ENCODE results near the gene CELSR3.
A peak's percentile ranks its signal among the peaks of the same experiment; 100 is the strongest.

The CELSR3 gene

GRCh38 chr3:48619541-48620524 is 42.9 kb downstream of the CELSR3 start:
- Mint-ChIP-seq H3K27me3 (ENCODE audit: low read depth) (peaks cover 4% of the 10 kb centered on the region), H3K9me3 (no peaks in the 10 kb centered on the region), H3K27ac (peak overlapping the region in 1 of 3 experiments; percentile 32), H3K4me1 (no peaks in the 10 kb centered on the region), H3K36me3 (ENCODE audit: low read depth) (peaks cover 6% of the 10 kb centered on the region), H3K4me3 (no peak overlapping the region)
- TF ChIP-seq, protein P1, sequence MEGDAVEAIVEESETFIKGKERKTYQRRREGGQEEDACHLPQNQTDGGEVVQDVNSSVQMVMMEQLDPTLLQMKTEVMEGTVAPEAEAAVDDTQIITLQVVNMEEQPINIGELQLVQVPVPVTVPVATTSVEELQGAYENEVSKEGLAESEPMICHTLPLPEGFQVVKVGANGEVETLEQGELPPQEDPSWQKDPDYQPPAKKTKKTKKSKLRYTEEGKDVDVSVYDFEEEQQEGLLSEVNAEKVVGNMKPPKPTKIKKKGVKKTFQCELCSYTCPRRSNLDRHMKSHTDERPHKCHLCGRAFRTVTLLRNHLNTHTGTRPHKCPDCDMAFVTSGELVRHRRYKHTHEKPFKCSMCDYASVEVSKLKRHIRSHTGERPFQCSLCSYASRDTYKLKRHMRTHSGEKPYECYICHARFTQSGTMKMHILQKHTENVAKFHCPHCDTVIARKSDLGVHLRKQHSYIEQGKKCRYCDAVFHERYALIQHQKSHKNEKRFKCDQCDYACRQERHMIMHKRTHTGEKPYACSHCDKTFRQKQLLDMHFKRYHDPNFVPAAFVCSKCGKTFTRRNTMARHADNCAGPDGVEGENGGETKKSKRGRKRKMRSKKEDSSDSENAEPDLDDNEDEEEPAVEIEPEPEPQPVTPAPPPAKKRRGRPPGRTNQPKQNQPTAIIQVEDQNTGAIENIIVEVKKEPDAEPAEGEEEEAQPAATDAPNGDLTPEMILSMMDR (IDR thresholded peaks at IDR 0.05; ENCODE audit: unreplicated experiment in 3 of 3), result no peak

DNA sequence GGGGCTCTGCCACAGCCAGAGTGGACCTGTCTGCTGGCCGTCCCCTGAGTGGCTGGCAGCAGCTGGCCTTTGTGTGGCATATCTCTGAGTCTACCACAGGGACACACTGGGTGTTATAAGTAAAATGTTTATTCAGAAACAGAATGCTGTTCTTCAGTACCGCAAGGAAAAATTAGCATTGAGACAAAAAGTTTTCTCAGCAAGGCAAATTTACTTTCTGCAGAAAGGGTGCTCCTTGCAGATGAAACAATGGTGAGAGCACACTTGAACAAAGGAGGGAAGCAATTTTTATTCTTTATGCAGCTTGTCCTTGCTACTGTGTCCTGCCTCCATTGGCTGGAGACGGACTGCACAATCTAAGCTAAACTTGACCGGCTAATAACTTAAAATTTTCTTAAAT is 45.1 kb downstream of the CELSR3 start:
- no peak overlapping the region for H3K27ac Mint-ChIP-seq
- no peaks in the 10 kb centered on the region for H3K36me3 Mint-ChIP-seq (ENCODE audit: low read depth)
- H3K4me1 Mint-ChIP-seq, result no peaks in the 10 kb centered on the region
- no peaks in the 10 kb centered on the region for H3K27me3 Mint-ChIP-seq (ENCODE audit: low read depth)
- TF ChIP-seq, protein P1 (IDR thresholded peaks at IDR 0.05; ENCODE audit: unreplicated experiment in 3 of 3), result no peak
- no peak overlapping the region for H3K4me3 Mint-ChIP-seq
- no peaks in the 10 kb centered on the region for H3K9me3 Mint-ChIP-seq

- peaks cover 4% of the 10 kb centered on the region for H3K27me3 Mint-ChIP-seq (ENCODE audit: low read depth)
- no peak overlapping the region for H3K4me3 Mint-ChIP-seq
- TF ChIP-seq, protein P1 (IDR thresholded peaks at IDR 0.05; ENCODE audit: unreplicated experiment in 3 of 3), result no peak
- H3K27ac Mint-ChIP-seq, result no peak overlapping the region
- H3K4me1 Mint-ChIP-seq, result peaks cover 5% of the 10 kb centered on the region
- H3K9me3 Mint-ChIP-seq, result no peaks in the 10 kb centered on the region
- no peaks in the 10 kb centered on the region for H3K36me3 Mint-ChIP-seq (ENCODE audit: low read depth)
Observed at GRCh38 chr3:48614044-48614443, 48.6 kb downstream of the CELSR3 start.

GRCh38 chr3:48612309-48612708 is 50.4 kb downstream of the CELSR3 start:
- H3K36me3 Mint-ChIP-seq (ENCODE audit: low read depth), result peaks cover 12% of the 10 kb centered on the region
- H3K4me1 Mint-ChIP-seq, result peaks cover 16% of the 10 kb centered on the region
- peaks cover 4% of the 10 kb centered on the region for H3K27me3 Mint-ChIP-seq (ENCODE audit: low read depth)
- TF ChIP-seq, protein P1 (IDR thresholded peaks at IDR 0.05; ENCODE audit: unreplicated experiment in 3 of 3), result no peak
- H3K27ac Mint-ChIP-seq, result no peak overlapping the region
- no peak overlapping the region for H3K4me3 Mint-ChIP-seq
- H3K9me3 Mint-ChIP-seq, result no peaks in the 10 kb centered on the region

DNA sequence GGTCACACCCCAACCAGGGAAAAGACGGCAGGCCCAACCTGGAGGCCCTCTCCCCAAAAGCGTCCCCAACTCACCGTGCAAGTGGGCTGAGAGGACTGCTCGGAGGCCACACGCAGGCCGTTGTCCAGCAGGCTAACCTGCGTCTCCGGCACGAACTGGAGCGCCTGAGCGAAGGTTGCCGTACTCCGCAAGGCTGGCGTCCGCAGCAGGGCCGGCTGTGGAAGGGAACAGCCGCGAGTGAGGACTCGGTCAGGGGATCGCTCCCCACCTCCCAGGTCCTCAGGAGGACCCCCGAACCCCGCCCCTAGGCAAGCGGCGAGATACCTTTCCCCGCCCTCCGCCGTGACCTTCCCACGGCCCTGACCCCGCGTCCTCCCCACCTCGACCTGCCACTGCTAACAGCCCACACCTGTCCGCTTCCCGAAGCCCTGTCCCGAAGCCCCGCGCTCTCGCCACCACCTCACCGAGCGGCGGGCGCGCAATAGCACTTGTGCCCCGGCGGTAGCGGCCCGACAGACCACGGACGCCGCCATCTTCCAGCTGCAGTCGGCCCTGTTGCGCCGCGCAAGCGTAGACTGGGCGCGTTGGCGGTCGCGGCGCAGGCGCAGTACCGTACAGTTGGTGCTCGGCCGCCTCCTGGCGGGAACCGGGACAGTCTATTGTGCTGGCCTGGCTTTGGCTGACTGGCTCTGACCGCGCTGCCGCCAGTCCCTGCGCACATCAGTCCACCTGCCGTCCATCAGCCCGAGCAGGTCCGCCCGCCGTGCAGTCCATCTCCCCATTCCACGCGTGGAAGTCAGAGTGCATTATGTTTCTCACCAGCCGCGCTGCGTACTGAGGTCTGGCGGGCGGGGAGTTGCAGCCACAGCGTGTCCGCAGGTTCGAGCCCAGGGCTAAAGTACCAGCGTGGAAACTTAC is 53.3 kb downstream of the CELSR3 start, which contains the start of gene UQCRC1:
UQCRC1 (minus strand) TSS at position 559 of the 918 bp plus-strand sequence; CDS start at position 533, 26 bp downstream.
- H3K27ac Mint-ChIP-seq, result peak within 1 kb of the TSS; percentile 86 to 97 (median 93)
- peaks cover 16% of the 10 kb centered on the region for H3K4me1 Mint-ChIP-seq
- H3K4me3 Mint-ChIP-seq, result peak within 1 kb of the TSS; percentile 98 to 99 (median 98)
- TF ChIP-seq, protein P1 (IDR thresholded peaks at IDR 0.05; ENCODE audit: unreplicated experiment in 3 of 3), result peak; percentile 73 to 82 (median 78)
- peaks cover 34% of the 10 kb centered on the region for H3K36me3 Mint-ChIP-seq (ENCODE audit: low read depth)
- H3K9me3 Mint-ChIP-seq, result no peaks in the 10 kb centered on the region
- peaks cover 4% of the 10 kb centered on the region for H3K27me3 Mint-ChIP-seq (ENCODE audit: low read depth)

Measured in nephron (organoid).